ENCODE data around the gene PPP1R27.

Gene PPP1R27

DNA sequence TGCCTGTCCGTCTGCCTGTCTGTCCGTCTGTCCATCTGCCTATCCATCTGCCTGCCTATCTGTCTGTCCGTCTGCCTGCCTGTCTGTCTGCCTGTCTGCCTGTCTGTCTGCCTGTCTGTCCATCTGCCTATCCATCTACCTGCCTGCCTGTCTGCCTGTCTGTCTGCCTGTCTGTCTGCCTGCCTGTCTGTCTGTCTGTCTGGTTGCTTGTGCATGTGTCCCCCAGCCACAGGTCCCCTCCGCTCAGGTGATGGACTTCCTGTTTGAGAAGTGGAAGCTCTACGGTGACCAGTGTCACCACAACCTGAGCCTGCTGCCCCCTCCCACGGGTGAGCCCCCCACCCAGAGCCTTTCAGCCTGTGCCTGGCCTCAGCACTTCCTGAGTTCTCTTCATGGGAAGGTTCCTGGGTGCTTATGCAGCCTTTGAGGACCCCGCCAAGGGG lies 25.3 kb downstream of the PPP1R27 start:
- Histone ChIP-seq H3K27me3 (replicated peaks; ENCODE audit: insufficient read depth, low read length) (peaks cover 96% of the 10 kb centered on the region), H3K9me3 (replicated peaks; ENCODE audit: insufficient read depth, low read length) (no peaks in the 10 kb centered on the region), H3K4me2 (ENCODE audit: low read depth, low read length) (no peak overlapping the region), H3K79me2 (ENCODE audit: low read length) (no peaks in the 10 kb centered on the region), H4K20me1 (ENCODE audit: insufficient read depth, low read length) (no peaks in the 10 kb centered on the region), H3K9ac (ENCODE audit: low read length) (no peak overlapping the region), H3F3A (ENCODE audit: insufficient read depth, low read length) (no peaks in the 10 kb centered on the region), H3K27ac (ENCODE audit: low read length) (no peak overlapping the region), H2AFZ (ENCODE audit: low read length) (no peak overlapping the region), H3K36me3 (replicated peaks; ENCODE audit: insufficient read depth, low read length) (no peaks in the 10 kb centered on the region), H3K9me2 (replicated peaks; ENCODE audit: insufficient read depth, low read length) (no peaks in the 10 kb centered on the region), H3K4me1 (ENCODE audit: low read length) (no peaks in the 10 kb centered on the region), H3K4me3 (ENCODE audit: low read length) (no peak overlapping the region)
- DNase-seq, result no peak
- TF ChIP-seq, protein P1, sequence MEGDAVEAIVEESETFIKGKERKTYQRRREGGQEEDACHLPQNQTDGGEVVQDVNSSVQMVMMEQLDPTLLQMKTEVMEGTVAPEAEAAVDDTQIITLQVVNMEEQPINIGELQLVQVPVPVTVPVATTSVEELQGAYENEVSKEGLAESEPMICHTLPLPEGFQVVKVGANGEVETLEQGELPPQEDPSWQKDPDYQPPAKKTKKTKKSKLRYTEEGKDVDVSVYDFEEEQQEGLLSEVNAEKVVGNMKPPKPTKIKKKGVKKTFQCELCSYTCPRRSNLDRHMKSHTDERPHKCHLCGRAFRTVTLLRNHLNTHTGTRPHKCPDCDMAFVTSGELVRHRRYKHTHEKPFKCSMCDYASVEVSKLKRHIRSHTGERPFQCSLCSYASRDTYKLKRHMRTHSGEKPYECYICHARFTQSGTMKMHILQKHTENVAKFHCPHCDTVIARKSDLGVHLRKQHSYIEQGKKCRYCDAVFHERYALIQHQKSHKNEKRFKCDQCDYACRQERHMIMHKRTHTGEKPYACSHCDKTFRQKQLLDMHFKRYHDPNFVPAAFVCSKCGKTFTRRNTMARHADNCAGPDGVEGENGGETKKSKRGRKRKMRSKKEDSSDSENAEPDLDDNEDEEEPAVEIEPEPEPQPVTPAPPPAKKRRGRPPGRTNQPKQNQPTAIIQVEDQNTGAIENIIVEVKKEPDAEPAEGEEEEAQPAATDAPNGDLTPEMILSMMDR (IDR thresholded peaks at IDR 0.05; ENCODE audit: low read length), result no peak
- no peak for TF ChIP-seq EZH2 (optimal IDR thresholded peaks at IDR 0.05; ENCODE audit: low read depth, low read length)
- TF ChIP-seq EZH2phosphoT487 (IDR thresholded peaks at IDR 0.05; ENCODE audit: low read length), result no peak

GRCh38 chr17:81808778-81809555 lies 25.9 kb downstream of the PPP1R27 start:
- Histone ChIP-seq H3K4me1 (ENCODE audit: low read length) (no peaks in the 10 kb centered on the region), H3K9me3 (replicated peaks; ENCODE audit: insufficient read depth, low read length) (no peaks in the 10 kb centered on the region), H3K9me2 (replicated peaks; ENCODE audit: insufficient read depth, low read length) (no peaks in the 10 kb centered on the region), H3K27me3 (replicated peaks; ENCODE audit: insufficient read depth, low read length) (peaks cover 96% of the 10 kb centered on the region), H3F3A (ENCODE audit: insufficient read depth, low read length) (no peaks in the 10 kb centered on the region), H3K4me3 (ENCODE audit: low read length) (no peak overlapping the region), H3K4me2 (ENCODE audit: low read depth, low read length) (no peak overlapping the region), H3K36me3 (replicated peaks; ENCODE audit: insufficient read depth, low read length) (no peaks in the 10 kb centered on the region), H4K20me1 (ENCODE audit: insufficient read depth, low read length) (no peaks in the 10 kb centered on the region), H3K27ac (ENCODE audit: low read length) (no peak overlapping the region), H3K79me2 (ENCODE audit: low read length) (no peaks in the 10 kb centered on the region), H2AFZ (ENCODE audit: low read length) (no peak overlapping the region), H3K9ac (ENCODE audit: low read length) (no peak overlapping the region)
- TF ChIP-seq, protein P1 (IDR thresholded peaks at IDR 0.05; ENCODE audit: low read length), result 0 out of 2 replicates have a peak, but pooled peaks have one; percentile 11
- no peak for TF ChIP-seq EZH2 (optimal IDR thresholded peaks at IDR 0.05; ENCODE audit: low read depth, low read length)
- TF ChIP-seq EZH2phosphoT487 (IDR thresholded peaks at IDR 0.05; ENCODE audit: low read length), result no peak
- DNase-seq, result no peak

GRCh38 chr17:81807839-81808238 lies 27.0 kb downstream of the PPP1R27 start:
- Histone ChIP-seq H3K27me3 (replicated peaks; ENCODE audit: insufficient read depth, low read length) (peaks cover 94% of the 10 kb centered on the region), H3K36me3 (replicated peaks; ENCODE audit: insufficient read depth, low read length) (no peaks in the 10 kb centered on the region)

More at GRCh38 chr17:81807839-81808238, 27.0 kb downstream of the PPP1R27 start:
- Histone ChIP-seq H3K79me2 (ENCODE audit: low read length) (no peaks in the 10 kb centered on the region), H3K4me3 (ENCODE audit: low read length) (no peak overlapping the region), H3K27ac (ENCODE audit: low read length) (no peak overlapping the region), H2AFZ (ENCODE audit: low read length) (no peak overlapping the region), H3K9me2 (replicated peaks; ENCODE audit: insufficient read depth, low read length) (no peaks in the 10 kb centered on the region), H3K9ac (ENCODE audit: low read length) (no peak overlapping the region), H3K4me1 (ENCODE audit: low read length) (no peaks in the 10 kb centered on the region), H4K20me1 (ENCODE audit: insufficient read depth, low read length) (no peaks in the 10 kb centered on the region), H3K4me2 (ENCODE audit: low read depth, low read length) (no peak overlapping the region), H3F3A (ENCODE audit: insufficient read depth, low read length) (no peaks in the 10 kb centered on the region), H3K9me3 (replicated peaks; ENCODE audit: insufficient read depth, low read length) (no peaks in the 10 kb centered on the region)
- TF ChIP-seq, protein P1 (IDR thresholded peaks at IDR 0.05; ENCODE audit: low read length), result no peak
- TF ChIP-seq EZH2 (optimal IDR thresholded peaks at IDR 0.05; ENCODE audit: low read depth, low read length) (no peak), EZH2phosphoT487 (IDR thresholded peaks at IDR 0.05; ENCODE audit: low read length) (no peak)
- DNase-seq, result no peak
